HepG2 (cell line): ENCODE data around the gene UCKL1. TPM values are rescaled to one million over a fixed set of nuclear protein-coding genes. Genes with fewer than 3 reads are reported as not detected.

Experiments
- AHDC1 ChIP-seq: sonication (generic); formaldehyde crosslinking; IDR thresholded peaks from 2 replicates; pipeline ENCODE4 v1.5.1; 2020; ENCODE audit warnings: mild to moderate bottlenecking, missing genetic modification reagents, borderline replicate concordance
- ATF7-NPFF ChIP-seq: sonication (generic); formaldehyde crosslinking; IDR thresholded peaks from 2 replicates; pipeline ENCODE4 v1.8.1; 2023; ENCODE audit warnings: mild to moderate bottlenecking, low read depth, missing genetic modification reagents, moderate library complexity
- BRF2 ChIP-seq: sonication (generic); formaldehyde crosslinking; IDR thresholded peaks from 2 replicates; pipeline ENCODE4 v1.8.1; 2022; ENCODE audit warnings: mild to moderate bottlenecking, missing genetic modification reagents
- CREBL2 ChIP-seq: sonication (generic); formaldehyde crosslinking; IDR thresholded peaks from 2 replicates; pipeline ENCODE4 v1.8.1; 2023; ENCODE audit warnings: missing genetic modification reagents, mild to moderate bottlenecking, borderline replicate concordance
- CREM ChIP-seq, 2 experiments: sonication (generic) in 1 of 2; formaldehyde crosslinking in 1 of 2; IDR thresholded peaks; 2 replicates each; pipeline versions ENCODE4 v1.4.0 to v1.6.1; 2016 to 2020; ENCODE audit warnings: antibody characterized with exemption in 1 of 2, mild to moderate bottlenecking in 1 of 2, missing genetic modification reagents in 1 of 2
- FUBP1 ChIP-seq: sonication (generic); formaldehyde crosslinking; IDR thresholded peaks from 2 replicates; pipeline ENCODE4 v1.5.1; 2020; ENCODE audit warnings: missing genetic modification reagents, mild to moderate bottlenecking, borderline replicate concordance
- HHEX ChIP-seq: IDR thresholded peaks from 2 replicates; pipeline ENCODE4 v1.6.1; 2016; ENCODE audit warnings: control low read depth
- MAF1 ChIP-seq: sonication (generic); formaldehyde crosslinking; IDR thresholded peaks from 2 replicates; pipeline ENCODE4 v1.5.0; 2020; ENCODE audit warnings: missing genetic modification reagents, borderline replicate concordance
- MLX ChIP-seq: IDR thresholded peaks from 2 replicates; pipeline ENCODE4 v1.6.1; 2016
- MTA3 ChIP-seq: sonication (generic); formaldehyde crosslinking; IDR thresholded peaks from 2 replicates; pipeline ENCODE4 v1.4.0; 2020; ENCODE audit warnings: missing genetic modification reagents
- NFE2L1 ChIP-seq: sonication (generic); formaldehyde crosslinking; IDR thresholded peaks from 2 replicates; pipeline ENCODE4 v1.4.0; 2020; ENCODE audit warnings: missing genetic modification reagents, mild to moderate bottlenecking, borderline replicate concordance
- RBAK ChIP-seq: sonication (generic); formaldehyde crosslinking; IDR thresholded peaks from 2 replicates; pipeline ENCODE4 v1.5.1; 2020; ENCODE audit warnings: mild to moderate bottlenecking, missing genetic modification reagents
- STAG1 ChIP-seq: sonication (generic); formaldehyde crosslinking; IDR thresholded peaks from 2 replicates; pipeline ENCODE4 v1.4.0; 2020; ENCODE audit warnings: missing genetic modification reagents
- TOE1 ChIP-seq: sonication (generic); formaldehyde crosslinking; IDR thresholded peaks from 2 replicates; pipeline ENCODE4 v1.4.0; 2020; ENCODE audit warnings: mild to moderate bottlenecking, missing genetic modification reagents
- XRCC5 ChIP-seq: fragments of 200-400 bp; formaldehyde crosslinking; optimal IDR thresholded peaks from 2 replicates; pipeline ENCODE3; 2017; ENCODE audit warnings: mild to moderate bottlenecking, low read length
- ZFAT ChIP-seq: sonication (generic); formaldehyde crosslinking; conservative IDR thresholded peaks from 2 replicates; pipeline ENCODE4 v1.8.1; 2023; ENCODE audit warnings: missing genetic modification reagents, inconsistent platforms
- ZNF101 ChIP-seq: sonication (generic); formaldehyde crosslinking; IDR thresholded peaks from 2 replicates; pipeline ENCODE4 v1.4.0; 2020; ENCODE audit warnings: mild to moderate bottlenecking, low read depth, missing genetic modification reagents, borderline replicate concordance
- ZNF740 ChIP-seq: sonication (generic); formaldehyde crosslinking; IDR thresholded peaks from 2 replicates; pipeline ENCODE4 v1.4.0; 2020; ENCODE audit warnings: missing genetic modification reagents
- polyA plus RNA-seq, 8 experiments: library from polyadenylated mRNA; depleted of rRNA in 3 of 8; stranded (reverse) in 7 of 8; unstranded in 1 of 8; fragments of >200 nt; fragmentation: Illumina TruSeq in 4 of 8; extraction: Trizol in 4 of 8; gene quantifications; 2 replicates each; pipeline versions ENCODE4 v1.2.1 to v1.2.3, GENCODE V29; 2011 to 2016; ENCODE audit warnings: low read depth in 4 of 8, missing spikeins in 1 of 8, mixed read lengths in 1 of 8; ENCODE audit not compliant: insufficient read depth in 1 of 8
- total RNA-seq, 5 experiments: library from RNA; depleted of rRNA; stranded (reverse); fragments of >200 nt; fragmentation: Illumina TruSeq; extraction: Trizol; gene quantifications; 2 replicates each; pipeline ENCODE4 v1.2.3, GENCODE V29; 2016; ENCODE audit warnings: low read depth in 1 of 5

UCKL1 gene
- total and polyA plus RNA-seq, 2 of the 13 experiments (the other 11 are each of a cell fraction or from before 2014, with no cell fraction given): 50.2 to 126 TPM

GRCh38 chr20:63896264-63897105 is 59.7 kb downstream of the UCKL1 start (continued):
- TF ChIP-seq BRF2 (peak; percentile 81; the same call in 1 of the 2 replicates), RBAK (no peak), FUBP1 (CRISPR knock-in tag) (peak; percentile 32; the same call in 1 of the 2 replicates), STAG1 (CRISPR knock-in tag) (peak; percentile 11; the same call in 1 of the 2 replicates), HHEX (CRISPR knock-in tag) (no peak), TOE1 (CRISPR knock-in tag) (no peak; the same call in 1 of the 2 replicates), ZFAT (CRISPR knock-in tag) (no peak), MTA3 (CRISPR knock-in tag) (no peak), ATF7-NPFF (CRISPR knock-in tag) (no peak), NFE2L1 (CRISPR knock-in tag) (no peak), CREM (IDR thresholded peaks at IDR 0.05) (peak; percentile 67), CREM (CRISPR knock-in tag; IDR thresholded peaks at IDR 0.05) (no peak), ZNF101 (CRISPR knock-in tag) (no peak), MLX (CRISPR knock-in tag) (peak; percentile 83), MAF1 (CRISPR knock-in tag) (0 out of 2 replicates have a peak, but pooled peaks have one; percentile 62), ZNF740 (CRISPR knock-in tag) (0 out of 2 replicates have a peak, but pooled peaks have one; percentile 31), AHDC1 (no peak), XRCC5 (no peak), CREBL2 (no peak)
